CD4-positive, alpha-beta T cell (primary cell): Measurements from ENCODE around the gene SLC46A1. TPM values are rescaled to one million over a fixed set of nuclear protein-coding genes. Genes with fewer than 3 reads are reported as not detected.
A peak's percentile ranks its signal among the peaks of the same experiment; 100 is the strongest.

Source experiments
- ATAC-seq: fragments of 200-7000 bp; cut with Tn5 transposase; one replicate; pipeline ENCODE4 v1.10.0; 2022; ENCODE audit warnings: mild to moderate bottlenecking; ENCODE audit not compliant: poor library complexity
- CTCF ChIA-PET: fragments of 350-600 bp; sonication (Branson Sonifier 250); formaldehyde crosslinking; loops from one replicate; lab custom pipeline; 2021; ENCODE audit warnings: antibody characterized with exemption, inconsistent platforms; lab: Charles Lee
- POLR2A ChIA-PET: fragments of 350-600 bp; sonication (Branson Sonifier 250); formaldehyde crosslinking; loops from one replicate; lab custom pipeline; 2021; ENCODE audit warnings: antibody characterized with exemption, inconsistent platforms; lab: Charles Lee
- DNase-seq, 14 experiments: peaks; one replicate each; pipeline ENCODE4 v3.0.0-alpha.2; 2013 to 2020; ENCODE audit warnings: mixed read lengths in 2 of 14
- H3K27ac ChIP-seq, 2 donors: one replicate each; pipeline versions ENCODE4 v1.5.1 to v1.7.0; 2013; ENCODE audit warnings: low read length in 2 of 2, low read depth in 1 of 2, mild to moderate bottlenecking in 1 of 2
- H3K27me3 ChIP-seq, 2 experiments: 1 replicate in 1 of 2; 2 replicates in 1 of 2; pipeline versions ENCODE4 v1.6.1 to v1.7.0; 2013; ENCODE audit warnings: low read length in 2 of 2, control low read depth in 1 of 2, mild to moderate bottlenecking in 1 of 2, moderate library complexity in 1 of 2; ENCODE audit not compliant: insufficient read depth in 2 of 2, control insufficient read depth in 1 of 2
- H3K36me3 ChIP-seq: one replicate; pipeline ENCODE4 v1.6.1; 2013; ENCODE audit warnings: low read length, control low read depth; ENCODE audit not compliant: insufficient read depth
- H3K4me1 ChIP-seq: one replicate; pipeline ENCODE4 v1.6.1; 2013; ENCODE audit warnings: low read length, control low read depth; ENCODE audit not compliant: insufficient read depth
- H3K4me3 ChIP-seq: one replicate; pipeline ENCODE4 v1.5.1; 2013; ENCODE audit warnings: mild to moderate bottlenecking, low read length, moderate library complexity
- H3K9me3 ChIP-seq, 2 experiments: 1 replicate in 1 of 2; 2 replicates in 1 of 2; pipeline versions ENCODE4 v1.6.1 to v1.7.0; 2013; ENCODE audit warnings: low read length in 2 of 2, mild to moderate bottlenecking in 2 of 2, control low read depth in 1 of 2, moderate library complexity in 1 of 2; ENCODE audit not compliant: control insufficient read depth in 1 of 2, insufficient read depth in 1 of 2
- H3K27ac Mint-ChIP-seq: one replicate; pipeline ENCODE4 v1.8.0; 2020; ENCODE audit warnings: mixed read lengths
- H3K27me3 Mint-ChIP-seq: one replicate; pipeline ENCODE4 v1.8.0; 2021; ENCODE audit warnings: mixed read lengths
- H3K36me3 Mint-ChIP-seq: one replicate; pipeline ENCODE4 v1.8.0; 2021; ENCODE audit warnings: low read depth, mixed read lengths
- H3K4me1 Mint-ChIP-seq: one replicate; pipeline ENCODE4 v1.8.0; 2021; ENCODE audit warnings: low read depth, mixed read lengths
- H3K4me3 Mint-ChIP-seq: one replicate; pipeline ENCODE4 v1.8.0; 2020; ENCODE audit warnings: mild to moderate bottlenecking, mixed read lengths
- H3K9me3 Mint-ChIP-seq: one replicate; pipeline ENCODE4 v1.8.0; 2020; ENCODE audit warnings: mixed read lengths
- intact Hi-C, 2 experiments: fragments of 100-400 bp; cut with DNase I in 1 of 2; cut with micrococcal nuclease in 1 of 2; formaldehyde crosslinking; loops; one replicate each; pipeline versions ENCODE4 v1.15.1 to v1.9.0; 2023 to 2025; cut with DNase I, micrococcal nuclease
- total RNA-seq, 174 experiments: library from RNA in 2 of 174; stranded (reverse) in 2 of 174; gene quantifications; one replicate each; pipeline ENCODE4 v1.2.3 and lab custom pipeline; 2021 to 2026
- TF ChIP-seq, protein P1 (sequence below): fragments of 200-600 bp; IDR thresholded peaks from one replicate; pipeline ENCODE4 v1.8.0; 2022; ENCODE audit warnings: antibody characterized with exemption, mild to moderate bottlenecking

SLC46A1 gene
- total RNA-seq, 2 experiments from 2014 or later, result 0.44 to 0.45 TPM

DNA sequence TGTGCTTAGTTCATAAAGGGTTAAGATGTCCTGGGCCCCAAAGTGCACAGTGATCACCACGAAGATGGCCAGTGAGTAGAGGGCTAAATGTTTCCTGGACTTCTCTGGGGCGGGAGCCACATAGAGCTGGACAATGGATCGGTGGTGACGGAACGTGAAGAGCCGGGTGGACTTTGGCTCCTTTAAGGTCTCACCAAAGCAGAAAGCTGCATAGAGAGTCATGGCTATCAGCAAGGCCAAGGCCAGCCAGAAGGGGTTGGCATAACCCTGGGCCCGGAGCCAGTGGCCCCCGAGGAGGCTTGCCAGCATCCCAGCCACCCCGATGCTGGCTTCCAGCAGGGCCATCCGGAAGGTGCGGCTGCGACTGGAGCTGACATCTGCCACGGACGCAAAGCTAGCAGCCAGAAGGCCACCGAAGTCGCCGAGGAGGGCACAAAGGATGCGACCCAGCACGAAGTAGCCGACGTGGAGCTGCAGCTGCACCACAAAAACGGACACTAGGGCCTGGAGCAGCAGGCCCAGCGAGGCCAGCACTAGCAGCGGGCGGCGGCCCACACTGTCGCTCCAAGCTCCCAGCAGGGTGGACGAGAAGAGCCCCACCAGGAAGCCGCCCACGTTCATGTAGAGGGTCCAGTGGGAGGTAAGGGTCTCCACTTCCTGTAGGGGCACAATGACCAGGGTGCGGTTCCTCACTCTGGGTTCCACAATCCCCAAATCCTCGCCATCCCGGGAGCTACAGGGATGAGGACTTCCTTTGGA, 1.0 kb downstream of the SLC46A1 start:
- no peaks in the 10 kb centered on the region for H3K9me3 ChIP-seq
- H3K36me3 Mint-ChIP-seq, result no peaks in the 10 kb centered on the region
- no peak overlapping the region for H3K27ac Mint-ChIP-seq
- ATAC-seq (no peak), DNase-seq (no peak)
- no peaks in the 10 kb centered on the region for H3K9me3 Mint-ChIP-seq
- peak overlapping the region; percentile 59 for H3K4me3 ChIP-seq
- H3K36me3 ChIP-seq, result peaks cover 4% of the 10 kb centered on the region
- peaks cover 24% of the 10 kb centered on the region for H3K4me1 ChIP-seq
- POLR2A ChIA-PET, result interaction anchor here (1.1 to 2.5 kb wide), 2 partner anchors 12 to 20 kb away, joined by 5 to 8 read pairs; no protein-coding TSS in a partner anchor
- H3K4me3 Mint-ChIP-seq, result peak overlapping the region; percentile 82
- peaks cover 5% of the 10 kb centered on the region for H3K4me1 Mint-ChIP-seq
- H3K27me3 ChIP-seq, result peaks cover 5 to 8% of the 10 kb centered on the region in 2 experiments
- H3K27ac ChIP-seq, result no peak overlapping the region
- peaks cover 23% of the 10 kb centered on the region for H3K27me3 Mint-ChIP-seq
- CTCF ChIA-PET, result interaction anchor here (0.6 to 4.4 kb wide), 2 partner anchors 12 to 365 kb away, joined by 3 to 14 read pairs; no protein-coding TSS in a partner anchor
- intact Hi-C loops, result no loop called here
- TF ChIP-seq, protein P1, sequence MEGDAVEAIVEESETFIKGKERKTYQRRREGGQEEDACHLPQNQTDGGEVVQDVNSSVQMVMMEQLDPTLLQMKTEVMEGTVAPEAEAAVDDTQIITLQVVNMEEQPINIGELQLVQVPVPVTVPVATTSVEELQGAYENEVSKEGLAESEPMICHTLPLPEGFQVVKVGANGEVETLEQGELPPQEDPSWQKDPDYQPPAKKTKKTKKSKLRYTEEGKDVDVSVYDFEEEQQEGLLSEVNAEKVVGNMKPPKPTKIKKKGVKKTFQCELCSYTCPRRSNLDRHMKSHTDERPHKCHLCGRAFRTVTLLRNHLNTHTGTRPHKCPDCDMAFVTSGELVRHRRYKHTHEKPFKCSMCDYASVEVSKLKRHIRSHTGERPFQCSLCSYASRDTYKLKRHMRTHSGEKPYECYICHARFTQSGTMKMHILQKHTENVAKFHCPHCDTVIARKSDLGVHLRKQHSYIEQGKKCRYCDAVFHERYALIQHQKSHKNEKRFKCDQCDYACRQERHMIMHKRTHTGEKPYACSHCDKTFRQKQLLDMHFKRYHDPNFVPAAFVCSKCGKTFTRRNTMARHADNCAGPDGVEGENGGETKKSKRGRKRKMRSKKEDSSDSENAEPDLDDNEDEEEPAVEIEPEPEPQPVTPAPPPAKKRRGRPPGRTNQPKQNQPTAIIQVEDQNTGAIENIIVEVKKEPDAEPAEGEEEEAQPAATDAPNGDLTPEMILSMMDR, result no peak

DNA sequence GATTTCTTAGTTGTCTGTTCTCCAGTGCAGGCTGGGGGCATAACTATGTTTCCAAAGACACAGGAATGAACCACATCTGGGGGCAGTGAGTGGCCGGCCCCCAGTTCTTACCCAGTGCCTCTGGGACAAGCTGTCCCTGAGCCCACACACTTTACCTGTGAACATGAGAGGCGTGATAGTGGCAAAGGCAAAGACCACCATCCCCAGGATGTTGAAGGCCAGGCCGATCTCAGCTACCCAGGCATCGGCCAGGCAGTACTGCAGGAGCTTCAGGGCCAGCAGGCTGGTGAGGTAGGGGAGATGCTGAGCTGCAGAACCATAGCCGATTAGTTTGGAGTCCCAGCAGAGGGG, 1.6 kb downstream of the SLC46A1 start:
- no peak overlapping the region for H3K4me3 ChIP-seq
- H3K4me1 ChIP-seq, result peaks cover 24% of the 10 kb centered on the region
- H3K36me3 ChIP-seq, result peaks cover 4% of the 10 kb centered on the region
- TF ChIP-seq, protein P1, result no peak
- intact Hi-C loops, result no loop called here
- DNase-seq, result no peak
- Mint-ChIP-seq H3K27ac (no peak overlapping the region), H3K4me3 (peak overlapping the region; percentile 57), H3K27me3 (peaks cover 23% of the 10 kb centered on the region), H3K36me3 (no peaks in the 10 kb centered on the region), H3K9me3 (no peaks in the 10 kb centered on the region), H3K4me1 (peaks cover 5% of the 10 kb centered on the region)
- H3K27ac ChIP-seq, result no peak overlapping the region
- ATAC-seq, result no peak
- no peaks in the 10 kb centered on the region for H3K9me3 ChIP-seq
- POLR2A ChIA-PET, result interaction anchor here (1.1 to 2.5 kb wide), 2 partner anchors 12 to 19 kb away, joined by 5 to 8 read pairs; no protein-coding TSS in a partner anchor
- CTCF ChIA-PET, result interaction anchor here (4.4 kb wide), 1 partner anchor 12 kb away, joined by 14 read pairs; no protein-coding TSS in a partner anchor
- peaks cover 5 to 8% of the 10 kb centered on the region in 2 experiments for H3K27me3 ChIP-seq

DNA sequence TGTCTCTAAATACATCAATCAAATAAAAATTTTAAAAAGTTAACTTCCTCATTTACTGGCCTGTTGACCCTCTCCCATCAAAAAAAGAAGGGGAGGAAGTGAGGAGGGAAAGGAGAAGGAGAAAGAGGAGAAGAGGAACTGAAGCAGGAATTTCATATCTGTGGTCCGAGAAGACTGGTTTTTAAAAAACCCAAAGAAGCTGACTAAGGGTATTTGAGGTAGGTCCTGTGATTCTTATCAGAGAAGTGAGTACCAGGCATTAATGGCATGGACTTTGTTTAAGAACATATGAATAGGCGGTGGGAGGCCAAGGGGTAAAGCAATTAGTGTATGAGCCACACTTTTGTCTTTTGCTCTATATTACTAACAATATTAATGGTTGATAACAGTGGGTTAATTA, 2.0 kb downstream of the SLC46A1 start:
- Mint-ChIP-seq H3K4me1 (peaks cover 5% of the 10 kb centered on the region), H3K9me3 (no peaks in the 10 kb centered on the region), H3K27me3 (peaks cover 23% of the 10 kb centered on the region), H3K4me3 (peak overlapping the region; percentile 57), H3K36me3 (no peaks in the 10 kb centered on the region), H3K27ac (no peak overlapping the region)
- ChIA-PET CTCF (interaction anchor here (4.4 kb wide), 1 partner anchor 13 kb away, joined by 14 read pairs; no protein-coding TSS in a partner anchor), POLR2A (interaction anchor here (1.1 to 2.5 kb wide), 2 partner anchors 13 to 19 kb away, joined by 5 to 8 read pairs; no protein-coding TSS in a partner anchor)
- Histone ChIP-seq H3K9me3 (no peaks in the 10 kb centered on the region), H3K27ac (no peak overlapping the region), H3K36me3 (peaks cover 4% of the 10 kb centered on the region), H3K27me3 (peaks cover 5 to 8% of the 10 kb centered on the region in 2 experiments), H3K4me3 (no peak overlapping the region), H3K4me1 (peaks cover 24% of the 10 kb centered on the region)
- DNase-seq, result no peak
- TF ChIP-seq, protein P1, result no peak
- ATAC-seq, result no peak
- intact Hi-C loops, result no loop called here
